GM12878 (cell line): Measurements from ENCODE around the gene NPAS3. TPM values are rescaled to one million over a fixed set of nuclear protein-coding genes. Genes with fewer than 3 reads are reported as not detected.

Experiments
- ATAC-seq: fragments of 200-7000 bp; cut with Tn5 transposase; 3 replicates; pipeline ENCODE4 v1.9.1; 2020; ENCODE audit warnings: mild to moderate bottlenecking, moderate library complexity
- BruUV-seq: library from RNA; stranded (reverse); fragments of 400-500 nt; replicated peaks from 2 replicates; lab custom pipeline; 2021; lab: Mats Ljungman, UMichigan
- CTCF ChIA-PET: fragments of 300-600 bp; sonication (Branson Sonifier 250); formaldehyde crosslinking; extraction: SDS; loops from one replicate; lab custom pipeline; 2021; ENCODE audit warnings: inconsistent platforms; lab: Yijun Ruan, JAX
- POLR2A ChIA-PET: fragments of 350-600 bp; formaldehyde crosslinking; extraction: SDS; loops from one replicate; lab custom pipeline; 2021; ENCODE audit warnings: inconsistent platforms; lab: Charles Lee
- RAD21 ChIA-PET: fragments of 300-600 bp; sonication (Branson Sonifier 250); formaldehyde crosslinking; loops from one replicate; lab custom pipeline; 2023; ENCODE audit warnings: antibody characterized with exemption; ENCODE audit not compliant: unreplicated experiment; lab: Charles Lee
- SMC1A ChIA-PET: fragments of 300-600 bp; sonication (Branson Sonifier 250); formaldehyde crosslinking; loops from one replicate; lab custom pipeline; 2023; ENCODE audit not compliant: unreplicated experiment, uncharacterized antibody; lab: Charles Lee
- DNase-seq: peaks from one replicate; pipeline ENCODE4 v3.0.0-alpha.2; 2011; ENCODE audit warnings: low read depth, low spot score
- FAIRE-seq: peaks from 3 replicates; lab custom pipeline; 2011; peaks lifted over from hg19 to GRCh38; lab: Jason Lieb, UNC
- H2AFZ ChIP-seq: 2 replicates; pipeline ENCODE4 v1.6.0; 2011; ENCODE audit warnings: low read depth, low read length, control low read depth; ENCODE audit not compliant: control insufficient read depth
- H3K27ac ChIP-seq: 2 replicates; pipeline ENCODE4 v1.5.1; 2011; ENCODE audit warnings: control low read depth; ENCODE audit not compliant: control insufficient read depth, insufficient read depth
- H3K27me3 ChIP-seq, 2 experiments: replicated peaks in 1 of 2; 2 replicates each; pipeline versions ENCODE4 v1.6.0 to v1.6.1; 2011; ENCODE audit warnings: low read length in 1 of 2; ENCODE audit not compliant: control insufficient read depth in 2 of 2, insufficient read depth in 2 of 2
- H3K36me3 ChIP-seq, 2 experiments: 2 replicates each; pipeline ENCODE4 v1.5.1; 2011; ENCODE audit warnings: low read length in 1 of 2; ENCODE audit not compliant: control insufficient read depth in 2 of 2, insufficient read depth in 2 of 2
- H3K4me1 ChIP-seq: 2 replicates; pipeline ENCODE4 v1.6.1; 2011; ENCODE audit warnings: mild to moderate bottlenecking, low read length, moderate library complexity, mixed read lengths; ENCODE audit not compliant: control insufficient read depth, insufficient read depth
- H3K4me2 ChIP-seq: 2 replicates; pipeline ENCODE4 v1.6.0; 2011; ENCODE audit warnings: control low read depth; ENCODE audit not compliant: control insufficient read depth, insufficient read depth
- H3K4me3 ChIP-seq: fragments of 200-600 bp; sonication (generic); 2 replicates; pipeline ENCODE4 v1.5.1; 2016
- H3K79me2 ChIP-seq: 2 replicates; pipeline ENCODE4 v1.6.0; 2011; ENCODE audit warnings: low read length; ENCODE audit not compliant: control insufficient read depth, insufficient read depth
- H3K9ac ChIP-seq: 2 replicates; pipeline ENCODE4 v1.8.0; 2011; ENCODE audit warnings: low read length, control low read depth, mixed read lengths; ENCODE audit not compliant: control insufficient read depth, insufficient read depth
- H3K9me3 ChIP-seq: replicated peaks from 3 replicates; pipeline ENCODE4 v1.5.1; 2011; ENCODE audit warnings: mild to moderate bottlenecking, low read length; ENCODE audit not compliant: control insufficient read depth, insufficient read depth
- H4K20me1 ChIP-seq: 2 replicates; pipeline ENCODE4 v1.6.0; 2011; ENCODE audit not compliant: control insufficient read depth, insufficient read depth
- ATF2 ChIP-seq: IDR thresholded peaks from 2 replicates; pipeline ENCODE4 v1.6.1; 2012; ENCODE audit warnings: low read length, inconsistent platforms
- BCLAF1 ChIP-seq: fragments of 450-650 bp; IDR thresholded peaks from 2 replicates; pipeline ENCODE4 v1.6.1; 2017; ENCODE audit warnings: antibody characterized with exemption, mild to moderate bottlenecking, moderate library complexity
- ETV6 ChIP-seq, 2 experiments: fragments of 450-650 bp in 1 of 2; IDR thresholded peaks in 1 of 2; conservative IDR thresholded peaks in 1 of 2; 2 replicates each; pipeline ENCODE4 v1.6.1; 2014; ENCODE audit warnings: antibody characterized with exemption in 1 of 2, borderline replicate concordance in 1 of 2, low read depth in 1 of 2, mild to moderate bottlenecking in 1 of 2, moderate library complexity in 1 of 2
- JUND ChIP-seq: IDR thresholded peaks from 2 replicates; pipeline ENCODE4 v1.6.1; 2012; ENCODE audit warnings: low read depth, mild to moderate bottlenecking, low read length, improper control_type of control experiment, moderate library complexity
- NFIC ChIP-seq: IDR thresholded peaks from 2 replicates; pipeline ENCODE4 v1.6.1; 2012; ENCODE audit warnings: low read depth, mild to moderate bottlenecking, inconsistent platforms, low read length, moderate library complexity
- NFYA ChIP-seq: IDR thresholded peaks from 2 replicates; pipeline ENCODE4 v1.6.1; 2011; ENCODE audit warnings: low read depth, mild to moderate bottlenecking, low read length, improper control_type of control experiment, borderline replicate concordance
- NRF1 ChIP-seq: conservative IDR thresholded peaks from 2 replicates; pipeline ENCODE4 v1.6.1; 2011; ENCODE audit warnings: mild to moderate bottlenecking, low read depth, low read length, improper control_type of control experiment
- PAX8 ChIP-seq: fragments of 450-650 bp; IDR thresholded peaks from 2 replicates; pipeline ENCODE4 v1.6.1; 2017; ENCODE audit warnings: mild to moderate bottlenecking, moderate library complexity
- RAD51 ChIP-seq: fragments of 450-650 bp; IDR thresholded peaks from 2 replicates; pipeline ENCODE4 v1.6.1; 2016; ENCODE audit warnings: moderate library complexity, mild to moderate bottlenecking, inconsistent platforms
- RFX5 ChIP-seq: IDR thresholded peaks from 2 replicates; pipeline ENCODE4 v1.6.1; 2011; ENCODE audit warnings: low read depth, low read length, improper control_type of control experiment
- SMARCA5 ChIP-seq: fragments of 450-650 bp; IDR thresholded peaks from 2 replicates; pipeline ENCODE4 v1.6.1; 2017; ENCODE audit warnings: mild to moderate bottlenecking
- TAF1 ChIP-seq: IDR thresholded peaks from 2 replicates; pipeline ENCODE4 v1.6.1; 2011; ENCODE audit warnings: mild to moderate bottlenecking, low read depth, low read length, borderline replicate concordance
- USF1 ChIP-seq: IDR thresholded peaks from 2 replicates; pipeline ENCODE4 v1.6.1; 2011; ENCODE audit warnings: borderline replicate concordance, low read depth, mild to moderate bottlenecking, moderate library complexity, mixed read lengths, low read length; ENCODE audit not compliant: insufficient read depth; ENCODE audit errors: extremely low read length
- USF2 ChIP-seq: IDR thresholded peaks from 2 replicates; pipeline ENCODE4 v1.6.1; 2011; ENCODE audit warnings: low read depth, low read length, improper control_type of control experiment, borderline replicate concordance
- WGBS: methylation state at CpG from one replicate; pipeline ENCODE4 v1.1.6; 2016; ENCODE audit warnings: low lambda C conversion rate; ENCODE audit not compliant: insufficient replicate concordance, insufficient coverage; ENCODE audit errors: missing lambda C conversion rate; 5-methylcytosine and 5-hydroxymethylcytosine counted together
- in situ Hi-C: fragments of 300-500 bp; cut with MboI; formaldehyde crosslinking; loops from 9 replicates; pipeline ENCODE4 v1.14.3; 2018; ENCODE audit warnings: mixed read lengths
- intact Hi-C: fragments of 100-400 bp; cut with micrococcal nuclease; formaldehyde crosslinking; loops from one replicate; pipeline ENCODE4 v1.14.2; 2022; ENCODE audit not compliant: unreplicated experiment
- polyA plus RNA-seq, 11 experiments: library from polyadenylated mRNA; depleted of rRNA in 4 of 11; unstranded in 6 of 11; stranded (reverse) in 5 of 11; fragments of >200 nt; fragmentation: Nextera tagmentation in 4 of 11; fragmentation: Illumina TruSeq in 1 of 11; extraction: Ambion mirVana in 4 of 11; extraction: Trizol in 1 of 11; gene quantifications; 1 replicate in 1 of 11; 2 replicates in 10 of 11; pipeline versions ENCODE4 v1.2.1 to v1.2.3, GENCODE V29; 2011 to 2016; ENCODE audit warnings: inconsistent platforms in 2 of 11, missing spikeins in 2 of 11, low read depth in 1 of 11
- total RNA-seq, 4 experiments: library from RNA; depleted of rRNA in 3 of 4; stranded (reverse); fragments of >200 nt in 3 of 4; fragmentation: Illumina TruSeq in 1 of 4; extraction: Trizol in 1 of 4; gene quantifications; 2 replicates each; pipeline versions ENCODE4 v1.2.1 to v1.2.3, GENCODE V29; 2013 to 2021

NPAS3 gene
- total and polyA plus RNA-seq, 10 of the 15 experiments (the other 5 are each of a cell fraction or from before 2014, with no cell fraction given), result under 0.01 to 2.7 (median 0.03) TPM; not detected in 6

GRCh38 chr14:33835677-33836076, 897.0 kb downstream of the NPAS3 start:
- intact Hi-C loops, result loop anchor here (5.0 kb wide), 1 partner anchor 487 kb away; no protein-coding TSS in a partner anchor
- Histone ChIP-seq H3K79me2 (no peaks in the 10 kb centered on the region), H2AFZ (no peak overlapping the region), H3K9me3 (no peaks in the 10 kb centered on the region), H3K4me3 (no peak overlapping the region), H3K27ac (no peak overlapping the region), H3K27me3 (peaks cover 0 to under 1% of the 10 kb centered on the region in 2 experiments; a peak in 1 of 4 replicates), H3K9ac (no peak overlapping the region), H3K4me1 (no peaks in the 10 kb centered on the region), H3K36me3 (no peaks in the 10 kb centered on the region), H3K4me2 (no peak overlapping the region), H4K20me1 (no peaks in the 10 kb centered on the region)
- DNase-seq (no peak), FAIRE-seq (no peak), ATAC-seq (no peak)
- in situ Hi-C loops, result loop anchor here (5.0 kb wide), 3 partner anchors 257 to 467 kb away; no protein-coding TSS in a partner anchor
- CTCF ChIA-PET, result interaction anchor here (0.5 to 21.4 kb wide), 7 partner anchors 10 to 486 kb away, joined by 3 to 809 read pairs (median 6); no protein-coding TSS in a partner anchor
- TF ChIP-seq NRF1, result no peak
- no peak for TF ChIP-seq NFYA
- TF ChIP-seq SMARCA5, result no peak
- TF ChIP-seq ETV6 (conservative IDR thresholded peaks at IDR 0.05 in 1 of 2, IDR thresholded peaks at IDR 0.05 in 1 of 2; ENCODE audit: borderline replicate concordance in 1 of 2, low read depth in 1 of 2), result no peak
- TF ChIP-seq ATF2, result no peak
- TF ChIP-seq RAD51, result no peak
- TF ChIP-seq USF1, result no peak
- TF ChIP-seq TAF1, result no peak
- no peak for TF ChIP-seq PAX8
- no peak for TF ChIP-seq BCLAF1
- TF ChIP-seq RFX5, result no peak
- no peak for TF ChIP-seq NFIC
- TF ChIP-seq USF2, result no peak
- no peak for TF ChIP-seq JUND
- 31% methylated on average over 3 of the region's 3 CpGs for WGBS
- RAD21 ChIA-PET, result interaction anchor here (1.0 to 19.1 kb wide), 3 partner anchors 101 to 393 kb away, joined by 3 to 466 read pairs (median 6); no protein-coding TSS in a partner anchor
- BruUV-seq, result no TSS peak
- POLR2A ChIA-PET, result no interaction called here
- SMC1A ChIA-PET, result interaction anchor here (0.8 to 2.4 kb wide), 10 partner anchors 8 to 393 kb away, joined by 3 to 10 read pairs (median 4); no protein-coding TSS in a partner anchor
